Measurements from ENCODE around the gene ODAM.

- no peak for TF ChIP-seq CTCF (IDR thresholded peaks at IDR 0.05)
- TF ChIP-seq ZFX (IDR thresholded peaks at IDR 0.05; ENCODE audit: borderline replicate concordance) = no peak
Measured at GRCh38 chr4:70197842-70198241, 2.3 kb downstream of the ODAM start.
